Lower leg skin (tissue), 3 donors: Measurements from ENCODE around the gene ZSWIM7.

ENCODE experiments used
- CTCF ChIP-seq, 3 donors: fragments of 450-650 bp; IDR thresholded peaks; one replicate each; pipeline ENCODE4 v1.5.1; 2016; ENCODE audit warnings: antibody characterized with exemption in 3 of 3, mild to moderate bottlenecking in 3 of 3, moderate library complexity in 2 of 3
- POLR2A ChIP-seq, 2 donors: fragments of 450-650 bp; IDR thresholded peaks; one replicate each; pipeline ENCODE4 v1.6.1; 2016 to 2017; ENCODE audit warnings: antibody characterized with exemption in 2 of 2, mild to moderate bottlenecking in 1 of 2, moderate library complexity in 1 of 2

DNA sequence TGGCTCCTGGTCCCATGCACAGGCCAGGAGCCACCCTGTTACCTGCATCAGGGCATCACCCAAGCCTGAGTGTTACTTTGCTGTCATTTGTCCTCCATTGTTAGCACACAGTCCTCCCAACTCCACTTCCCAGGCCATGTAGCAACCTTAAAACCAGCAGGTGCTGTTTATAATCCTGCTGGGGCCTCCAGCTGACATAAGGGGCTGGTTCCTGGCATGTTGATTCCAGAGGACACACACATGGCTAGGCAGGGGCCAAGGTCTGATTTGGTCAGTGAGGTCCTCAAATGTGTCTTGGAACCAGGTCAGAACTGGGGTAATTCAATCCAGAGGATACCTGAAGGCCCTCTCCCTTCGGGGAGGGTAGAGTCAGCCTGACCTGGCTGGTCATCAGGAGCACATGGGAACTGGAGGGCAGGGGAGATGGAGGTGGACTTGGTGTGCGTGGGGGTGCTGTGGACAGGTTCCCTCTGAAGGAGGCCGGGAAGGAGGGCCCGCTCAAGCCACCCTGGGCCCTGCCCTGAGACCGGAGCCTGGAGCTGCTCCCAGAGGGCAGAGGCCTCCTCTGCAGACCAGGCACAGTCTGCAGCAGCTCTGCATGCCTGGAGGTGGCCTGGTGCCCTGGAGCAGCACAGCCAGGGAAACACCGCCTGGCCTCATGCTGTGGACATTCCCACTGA, 48.0 kb downstream of the ZSWIM7 start:
- TF ChIP-seq CTCF (IDR thresholded peaks at IDR 0.05) (no peak), POLR2A (IDR thresholded peaks at IDR 0.05) (no peak)
